Calu3 (cell line): ENCODE data around the gene PTCD3. TPM values are rescaled to one million over a fixed set of nuclear protein-coding genes. Genes with fewer than 3 reads are reported as not detected.

Source experiments
- BruUV-seq: library from RNA; stranded (reverse); fragments of 400-500 nt; replicated peaks from 2 replicates; lab custom pipeline; 2021; lab: Mats Ljungman, UMichigan
- CTCF ChIA-PET: fragments of 300-600 bp; sonication (Branson Sonifier 250); formaldehyde crosslinking; loops from one replicate; lab custom pipeline; 2022; ENCODE audit warnings: antibody characterized with exemption; lab: Charles Lee
- DNase-seq: peaks from one replicate; pipeline ENCODE4 v3.0.0; 2022
- H3K27ac Mint-ChIP-seq: one replicate; pipeline ENCODE4 v1.8.0; 2022; ENCODE audit warnings: mixed read lengths; ENCODE audit not compliant: unreplicated experiment
- H3K27me3 Mint-ChIP-seq: one replicate; pipeline ENCODE4 v1.8.0; 2022; ENCODE audit warnings: mixed read lengths; ENCODE audit not compliant: unreplicated experiment
- H3K36me3 Mint-ChIP-seq: one replicate; pipeline ENCODE4 v1.8.0; 2022; ENCODE audit warnings: mild to moderate bottlenecking, moderate library complexity, mixed read lengths; ENCODE audit not compliant: insufficient read depth, unreplicated experiment
- H3K4me1 Mint-ChIP-seq: one replicate; pipeline ENCODE4 v1.8.0; 2022; ENCODE audit warnings: mild to moderate bottlenecking, low read depth, mixed read lengths; ENCODE audit not compliant: unreplicated experiment
- H3K4me3 Mint-ChIP-seq: one replicate; pipeline ENCODE4 v1.8.0; 2022; ENCODE audit warnings: mild to moderate bottlenecking, low read depth, moderate library complexity, mixed read lengths; ENCODE audit not compliant: unreplicated experiment
- H3K9me3 Mint-ChIP-seq: one replicate; pipeline ENCODE4 v1.8.0; 2022; ENCODE audit warnings: low read depth, mixed read lengths; ENCODE audit not compliant: unreplicated experiment
- intact Hi-C: fragments of 100-400 bp; cut with micrococcal nuclease; formaldehyde crosslinking; loops from one replicate; pipeline ENCODE4 v1.10.0; 2022; ENCODE audit not compliant: unreplicated experiment
- total RNA-seq: library from RNA; stranded (reverse); gene quantifications from 2 replicates; pipeline ENCODE4 v1.2.3, GENCODE V29; 2022
- TF ChIP-seq, protein P1 (sequence below): fragments of 200-600 bp; IDR thresholded peaks from one replicate; pipeline ENCODE4 v1.8.0; 2022; ENCODE audit warnings: antibody characterized with exemption; ENCODE audit not compliant: unreplicated experiment

The PTCD3 gene
- total RNA-seq, 1 experiment from 2014 or later, result 113 TPM

DNA sequence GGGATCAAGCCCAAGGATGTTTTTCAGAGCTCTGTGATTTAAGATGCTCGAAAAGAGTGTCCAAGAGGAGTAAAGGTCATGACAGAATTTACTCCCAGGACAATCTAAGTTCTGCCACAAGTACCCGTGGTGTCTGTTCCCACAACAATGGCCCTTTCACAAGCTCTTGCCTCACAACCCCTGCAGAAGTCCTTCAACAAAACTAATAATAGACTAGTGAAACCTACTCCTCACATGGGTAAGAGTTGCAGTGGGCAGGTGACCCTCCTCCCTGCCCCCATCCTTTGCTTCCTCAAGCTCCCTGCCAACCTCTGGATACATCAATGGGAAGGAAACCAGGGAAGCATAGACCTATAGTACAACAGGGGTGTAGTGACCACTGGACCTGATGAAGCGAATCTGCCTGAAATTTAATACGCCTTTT lies 34.9 kb downstream of the PTCD3 start:
- CTCF ChIA-PET, result interaction anchor here (0.7 kb wide), 1 partner anchor 59 kb away, joined by 4 read pairs; the partner anchor contains the start of gene MRPL35
- Mint-ChIP-seq H3K9me3 (no peaks in the 10 kb centered on the region), H3K4me1 (no peaks in the 10 kb centered on the region), H3K27ac (peak overlapping the region; percentile 50), H3K36me3 (peaks cover 58% of the 10 kb centered on the region), H3K4me3 (no peak overlapping the region), H3K27me3 (no peaks in the 10 kb centered on the region)
- BruUV-seq, result no TSS peak
- TF ChIP-seq, protein P1, sequence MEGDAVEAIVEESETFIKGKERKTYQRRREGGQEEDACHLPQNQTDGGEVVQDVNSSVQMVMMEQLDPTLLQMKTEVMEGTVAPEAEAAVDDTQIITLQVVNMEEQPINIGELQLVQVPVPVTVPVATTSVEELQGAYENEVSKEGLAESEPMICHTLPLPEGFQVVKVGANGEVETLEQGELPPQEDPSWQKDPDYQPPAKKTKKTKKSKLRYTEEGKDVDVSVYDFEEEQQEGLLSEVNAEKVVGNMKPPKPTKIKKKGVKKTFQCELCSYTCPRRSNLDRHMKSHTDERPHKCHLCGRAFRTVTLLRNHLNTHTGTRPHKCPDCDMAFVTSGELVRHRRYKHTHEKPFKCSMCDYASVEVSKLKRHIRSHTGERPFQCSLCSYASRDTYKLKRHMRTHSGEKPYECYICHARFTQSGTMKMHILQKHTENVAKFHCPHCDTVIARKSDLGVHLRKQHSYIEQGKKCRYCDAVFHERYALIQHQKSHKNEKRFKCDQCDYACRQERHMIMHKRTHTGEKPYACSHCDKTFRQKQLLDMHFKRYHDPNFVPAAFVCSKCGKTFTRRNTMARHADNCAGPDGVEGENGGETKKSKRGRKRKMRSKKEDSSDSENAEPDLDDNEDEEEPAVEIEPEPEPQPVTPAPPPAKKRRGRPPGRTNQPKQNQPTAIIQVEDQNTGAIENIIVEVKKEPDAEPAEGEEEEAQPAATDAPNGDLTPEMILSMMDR, result no peak
- intact Hi-C loops, result no loop called here
- no peak for DNase-seq

DNA sequence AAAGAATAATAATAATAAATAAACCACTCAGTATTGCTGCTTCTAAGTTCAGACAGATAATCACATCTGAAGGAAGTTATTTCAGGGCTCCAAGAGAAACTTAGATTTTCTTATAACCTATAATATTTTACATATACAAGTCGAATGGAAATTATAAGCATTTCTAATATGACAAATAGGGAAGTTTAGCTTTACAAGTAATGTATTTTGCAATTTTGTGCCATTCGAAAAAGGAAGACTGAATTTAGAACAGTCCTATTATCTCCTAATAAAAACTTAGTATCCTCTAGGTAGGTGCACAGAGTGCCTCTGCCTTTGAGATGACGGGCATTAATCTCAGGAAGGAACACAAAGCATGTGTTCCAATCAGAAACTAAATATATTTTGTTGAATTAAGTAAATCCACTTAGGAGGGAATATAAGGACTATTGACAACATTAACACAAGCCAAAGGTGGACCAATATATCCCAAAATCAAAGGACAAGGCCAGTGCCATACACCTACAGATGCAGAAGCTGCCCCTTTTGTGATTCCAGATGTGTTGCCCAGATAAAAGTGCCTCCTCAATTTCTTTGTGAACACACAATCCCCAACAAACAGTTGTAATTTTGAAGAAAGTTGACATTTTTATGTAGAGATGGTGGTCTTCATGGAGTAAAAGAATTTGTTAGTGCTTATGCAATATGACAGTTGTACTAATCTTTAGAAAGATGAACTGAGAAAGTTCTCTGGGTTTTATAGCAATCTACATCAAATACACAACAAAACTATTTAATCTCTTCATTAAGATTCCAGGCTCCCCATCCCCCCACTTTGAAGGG lies 36.6 kb downstream of the PTCD3 start:
- H3K27me3 Mint-ChIP-seq, result no peaks in the 10 kb centered on the region
- H3K36me3 Mint-ChIP-seq, result peaks cover 55% of the 10 kb centered on the region
- intact Hi-C loops, result no loop called here
- BruUV-seq, result no TSS peak
- TF ChIP-seq, protein P1, result no peak
- CTCF ChIA-PET, result no interaction called here
- H3K4me3 Mint-ChIP-seq, result no peak overlapping the region
- H3K4me1 Mint-ChIP-seq, result no peaks in the 10 kb centered on the region
- no peaks in the 10 kb centered on the region for H3K9me3 Mint-ChIP-seq
- H3K27ac Mint-ChIP-seq, result no peak overlapping the region
- DNase-seq, result no peak

DNA sequence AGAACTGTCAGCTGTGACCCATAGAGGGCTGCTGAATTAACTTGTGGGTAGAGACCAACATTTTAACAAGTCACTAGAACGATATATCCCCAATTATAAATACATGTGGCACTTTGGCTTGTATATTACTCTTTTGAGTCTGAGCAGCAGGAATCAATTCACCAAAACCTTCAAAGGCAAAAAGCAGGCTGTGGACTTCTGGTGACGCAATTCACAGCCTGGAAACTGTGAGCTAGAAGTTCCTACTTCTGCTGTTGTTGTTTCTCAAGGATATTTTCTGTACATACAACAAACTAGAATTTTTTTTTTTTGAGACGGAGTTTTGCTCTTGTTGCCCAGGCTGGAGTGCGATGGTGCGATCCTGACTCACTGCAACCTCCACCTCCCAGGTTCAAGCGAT lies 37.3 kb downstream of the PTCD3 start:
- no TSS peak for BruUV-seq
- DNase-seq, result no peak
- Mint-ChIP-seq H3K9me3 (no peaks in the 10 kb centered on the region), H3K4me1 (no peaks in the 10 kb centered on the region), H3K27me3 (no peaks in the 10 kb centered on the region), H3K27ac (no peak overlapping the region), H3K4me3 (no peak overlapping the region), H3K36me3 (peaks cover 59% of the 10 kb centered on the region)
- CTCF ChIA-PET, result interaction anchor here (0.5 kb wide), 1 partner anchor 17 kb away, joined by 4 read pairs; no protein-coding TSS in a partner anchor
- TF ChIP-seq, protein P1, result no peak
- intact Hi-C loops, result no loop called here

DNA sequence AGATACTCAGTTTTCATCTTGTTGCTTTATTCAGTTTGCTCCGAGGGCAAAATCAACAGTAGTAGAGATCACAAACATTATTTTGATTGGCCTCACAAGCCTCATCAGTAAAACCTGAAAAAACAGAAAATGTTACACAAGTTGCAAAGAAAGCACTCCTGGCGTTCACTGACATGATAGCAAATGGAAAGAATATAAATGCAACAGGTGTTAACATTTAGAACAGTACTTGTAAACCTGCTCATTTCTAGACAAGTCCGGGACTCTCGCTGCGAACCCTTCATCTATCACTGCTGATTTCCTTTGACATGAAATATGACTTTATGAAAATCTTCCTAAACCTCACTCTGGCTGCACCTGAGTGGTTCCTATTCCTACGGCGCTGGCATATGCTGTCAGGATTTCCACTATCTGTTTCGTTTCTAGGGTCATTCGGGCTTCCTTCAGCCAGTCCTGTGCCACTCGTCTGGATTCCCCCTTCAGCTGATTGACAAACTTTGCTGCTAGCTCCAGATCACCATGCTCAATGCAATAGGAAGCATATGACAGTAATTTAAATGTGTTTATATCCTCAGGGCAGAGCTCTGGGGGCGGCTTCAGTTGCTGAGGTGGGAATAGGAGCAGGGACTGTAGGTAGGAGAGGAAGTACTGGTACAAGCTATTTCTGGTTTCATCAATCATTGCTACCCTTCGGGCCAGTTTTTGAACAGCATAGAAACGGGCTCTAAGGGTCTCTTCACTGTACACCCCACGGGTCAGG lies 38.1 kb downstream of the PTCD3 start:
- H3K9me3 Mint-ChIP-seq, result no peaks in the 10 kb centered on the region
- intact Hi-C loops, result no loop called here
- CTCF ChIA-PET, result interaction anchor here (0.5 kb wide), 1 partner anchor 18 kb away, joined by 4 read pairs; no protein-coding TSS in a partner anchor
- no peaks in the 10 kb centered on the region for H3K27me3 Mint-ChIP-seq
- TF ChIP-seq, protein P1, result no peak
- H3K27ac Mint-ChIP-seq, result no peak overlapping the region
- H3K4me1 Mint-ChIP-seq, result no peaks in the 10 kb centered on the region
- H3K4me3 Mint-ChIP-seq, result no peak overlapping the region
- DNase-seq, result no peak
- TSS peak; percentile 69 for BruUV-seq
- peaks cover 62% of the 10 kb centered on the region for H3K36me3 Mint-ChIP-seq
